ENCODE data around the gene SLIT3.
"Not testable (repeated sequence)": the region's sequence is repeated elsewhere in the genome, so short reads cannot be mapped to it uniquely, and the experiment has no call there.

The SLIT3 gene

GRCh38 chr5:168661593-168662485, 639.1 kb downstream of the SLIT3 start:
- DNase-seq = no peak

GRCh38 chr5:168660691-168661090, 640.2 kb downstream of the SLIT3 start:
- DNase-seq = no peak

GRCh38 chr5:168659286-168659847, 641.6 kb downstream of the SLIT3 start:
- no peak for DNase-seq

- DNase-seq = no peak
These were observed 642.5 kb downstream of the SLIT3 start for GRCh38 chr5:168658394-168658793.

GRCh38 chr5:168656633-168657032, 644.3 kb downstream of the SLIT3 start:
- no peak for DNase-seq

GRCh38 chr5:168655316-168655715, 645.6 kb downstream of the SLIT3 start:
- no peak for DNase-seq

GRCh38 chr5:168654211-168654721, 646.7 kb downstream of the SLIT3 start:
- DNase-seq = peak in 1 of 56 donors; percentile 1

- peak in 2 of 56 donors; percentile 5 to 6 for DNase-seq
These were observed 647.3 kb downstream of the SLIT3 start for GRCh38 chr5:168653626-168654025.

- no peak for DNase-seq
These were observed 649.3 kb downstream of the SLIT3 start for GRCh38 chr5:168651648-168652047.

GRCh38 chr5:168649306-168649705, 651.6 kb downstream of the SLIT3 start:
- DNase-seq = peak in 17 of 56 donors; percentile 3 to 65 (median 28)

- no peak for DNase-seq
These were observed 652.4 kb downstream of the SLIT3 start for GRCh38 chr5:168648576-168648975.

- DNase-seq = no peak
These were observed 652.9 kb downstream of the SLIT3 start for GRCh38 chr5:168648016-168648415.

- no peak for DNase-seq
These were observed 653.9 kb downstream of the SLIT3 start for GRCh38 chr5:168647083-168647482.

GRCh38 chr5:168646335-168646734, 654.6 kb downstream of the SLIT3 start:
- no peak for DNase-seq

GRCh38 chr5:168645195-168645594, 655.7 kb downstream of the SLIT3 start:
- DNase-seq = no peak

- no peak for DNase-seq
These were observed 658.9 kb downstream of the SLIT3 start for GRCh38 chr5:168642019-168642418.

- DNase-seq = not testable (repeated sequence)
These were observed 662.1 kb downstream of the SLIT3 start for GRCh38 chr5:168638846-168639245.

- DNase-seq = no peak
These were observed 663.1 kb downstream of the SLIT3 start for GRCh38 chr5:168637793-168638192.

GRCh38 chr5:168637281-168637680, 663.7 kb downstream of the SLIT3 start:
- no peak for DNase-seq

- not testable (repeated sequence) for DNase-seq
These were observed 670.0 kb downstream of the SLIT3 start for GRCh38 chr5:168630958-168631357.

- no peak for DNase-seq
These were observed 676.0 kb downstream of the SLIT3 start for GRCh38 chr5:168624850-168625364.

- DNase-seq = no peak
These were observed 680.1 kb downstream of the SLIT3 start for GRCh38 chr5:168620807-168621206.
